ENCODE results near the gene LRRN2.

Gene LRRN2

GRCh38 chr1:204712708-204713430 is 27.3 kb upstream of the LRRN2 start:
- no peak for DNase-seq (ENCODE audit: low spot score)

- DNase-seq (ENCODE audit: low spot score) = peak; percentile 83
These were observed 26.6 kb upstream of the LRRN2 start for GRCh38 chr1:204711947-204712701.

- no peak for DNase-seq (ENCODE audit: low spot score)
These were observed 25.8 kb upstream of the LRRN2 start for GRCh38 chr1:204711103-204711946.

- no peak for DNase-seq (ENCODE audit: low spot score)
These were observed 24.7 kb upstream of the LRRN2 start for GRCh38 chr1:204709960-204710912.

GRCh38 chr1:204709021-204709420 is 23.5 kb upstream of the LRRN2 start:
- no peak for DNase-seq (ENCODE audit: low spot score)

GRCh38 chr1:204706838-204707509 is 21.4 kb upstream of the LRRN2 start:
- DNase-seq (ENCODE audit: low spot score) = no peak

GRCh38 chr1:204705888-204706837 is 20.6 kb upstream of the LRRN2 start:
- DNase-seq (ENCODE audit: low spot score) = no peak

GRCh38 chr1:204705493-204705811 is 19.9 kb upstream of the LRRN2 start:
- DNase-seq (ENCODE audit: low spot score) = no peak

GRCh38 chr1:204704794-204705492 is 19.4 kb upstream of the LRRN2 start:
- DNase-seq (ENCODE audit: low spot score) = no peak

GRCh38 chr1:204703826-204704612 is 18.5 kb upstream of the LRRN2 start:
- DNase-seq (ENCODE audit: low spot score) = no peak

GRCh38 chr1:204703268-204703664 is 17.7 kb upstream of the LRRN2 start:
- no peak for DNase-seq (ENCODE audit: low spot score)

- DNase-seq (ENCODE audit: low spot score) = no peak
These were observed 17.2 kb upstream of the LRRN2 start for GRCh38 chr1:204702552-204703267.

GRCh38 chr1:204701229-204701628 is 15.7 kb upstream of the LRRN2 start:
- no peak for DNase-seq (ENCODE audit: low spot score)

GRCh38 chr1:204697893-204698292 is 12.4 kb upstream of the LRRN2 start:
- peak; percentile 87 for DNase-seq (ENCODE audit: low spot score)

- no peak for DNase-seq (ENCODE audit: low spot score)
These were observed 11.1 kb upstream of the LRRN2 start for GRCh38 chr1:204696606-204697005.

- no peak for DNase-seq (ENCODE audit: low spot score)
These were observed 10.2 kb upstream of the LRRN2 start for GRCh38 chr1:204695692-204696091.

- no peak for DNase-seq (ENCODE audit: low spot score)
These were observed 8.6 kb upstream of the LRRN2 start for GRCh38 chr1:204694145-204694544.

GRCh38 chr1:204692841-204693356 is 7.4 kb upstream of the LRRN2 start:
- no peak for DNase-seq (ENCODE audit: low spot score)
